Fibroblast of gingiva (primary cell): ENCODE results near the gene GLCE.

Experiments
- DNase-seq: peaks from one replicate; pipeline ENCODE4 v3.0.0-alpha.2; 2011; ENCODE audit warnings: low read depth

GLCE gene

DNA sequence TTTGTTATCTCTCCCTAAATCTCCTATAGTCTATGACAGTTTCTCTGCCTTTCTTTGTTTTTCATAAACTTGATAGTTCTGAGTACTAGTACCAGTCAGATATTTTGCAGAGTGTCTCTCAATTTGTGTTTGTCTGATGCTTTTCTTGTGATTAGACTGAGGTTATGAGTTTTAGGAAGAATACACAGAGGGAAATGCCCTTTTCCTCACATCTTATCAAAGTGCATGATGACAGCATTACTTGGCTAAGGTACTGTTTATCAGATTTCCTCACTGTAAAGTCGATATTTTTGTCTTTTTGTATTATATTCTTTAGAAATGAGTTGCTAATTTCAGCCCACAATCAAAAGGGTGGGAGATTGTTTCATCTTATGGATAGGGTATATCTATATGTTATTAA is 45.6 kb downstream of the GLCE start:
- DNase-seq, result no peak

DNA sequence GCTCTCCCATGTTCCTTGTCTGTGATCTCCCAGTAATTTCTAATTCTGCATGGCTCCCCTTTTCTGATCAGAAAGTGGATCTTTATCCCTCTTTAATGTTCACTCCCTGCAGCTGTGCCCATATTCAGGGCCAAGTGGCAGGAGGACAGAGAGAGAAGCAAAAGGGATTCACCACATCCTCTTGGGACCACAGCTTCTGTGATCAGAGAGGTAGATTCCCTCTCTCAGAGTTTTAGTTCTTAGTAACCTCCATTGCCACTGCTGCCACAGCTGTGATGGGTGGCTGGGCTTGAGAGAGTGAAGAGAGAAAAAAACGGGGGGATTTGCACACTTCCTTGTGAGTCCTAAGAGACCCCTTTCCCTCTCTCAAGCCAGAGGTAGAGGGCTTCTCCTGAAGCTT is 49.2 kb downstream of the GLCE start:
- no peak for DNase-seq

GRCh38 chr15:69210574-69210973 is 50.1 kb downstream of the GLCE start:
- DNase-seq, result no peak

GRCh38 chr15:69213786-69214185 is 53.4 kb downstream of the GLCE start:
- no peak for DNase-seq

DNA sequence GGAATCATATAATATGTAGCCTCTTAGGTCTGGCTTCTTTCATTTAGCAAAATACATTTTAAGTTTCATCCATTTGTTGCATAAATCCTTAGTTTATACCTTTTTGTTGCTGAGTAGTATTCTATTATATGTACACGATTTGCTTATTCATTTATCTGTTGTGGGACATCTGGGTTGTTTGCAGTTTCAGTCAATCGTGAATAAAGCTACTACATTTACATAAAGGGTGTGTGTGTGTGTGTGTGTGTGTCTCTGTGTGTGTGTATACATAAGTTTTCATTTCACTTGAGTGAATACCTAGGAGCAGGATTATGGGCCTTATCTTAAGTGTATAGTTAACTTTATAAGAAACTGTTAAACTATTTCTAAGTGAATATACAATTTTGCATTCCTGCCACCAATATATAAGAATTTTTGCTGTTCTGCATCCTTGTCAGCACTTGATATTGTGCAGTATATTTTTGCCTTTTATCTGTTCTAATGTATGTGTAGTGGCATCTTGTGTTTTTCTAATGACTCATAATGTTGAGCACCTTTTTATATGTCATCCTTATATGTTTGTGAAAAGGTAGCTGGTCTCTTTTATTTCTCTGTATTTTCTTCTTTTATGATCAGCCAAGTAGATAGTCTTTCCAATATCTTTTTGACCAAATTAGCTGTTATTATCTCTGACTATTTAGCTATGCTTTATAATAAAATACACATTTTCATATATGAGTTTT is 55.0 kb downstream of the GLCE start:
- DNase-seq, result no peak

DNA sequence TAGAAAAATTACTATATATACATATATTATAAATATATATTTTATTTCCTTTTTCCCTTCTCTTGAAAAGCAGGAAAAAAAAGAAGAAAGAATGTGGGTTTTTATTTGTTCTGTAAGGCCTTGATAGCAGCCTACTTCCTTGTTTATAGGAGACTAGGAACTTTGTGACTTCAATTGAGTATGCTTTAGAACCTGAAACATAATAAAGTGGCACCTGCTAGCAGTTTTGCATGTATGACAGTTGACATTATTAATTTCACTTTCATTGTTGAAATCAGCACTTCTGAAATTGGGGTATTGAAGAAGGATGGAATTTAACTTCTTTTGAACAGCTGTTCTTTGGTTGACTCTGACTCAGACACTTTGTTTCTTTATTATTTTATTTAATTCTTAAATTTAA is 56.9 kb downstream of the GLCE start:
- no peak for DNase-seq

- no peak for DNase-seq
Observed at GRCh38 chr15:69219690-69220089, 59.3 kb downstream of the GLCE start.

GRCh38 chr15:69222002-69222474 is 61.6 kb downstream of the GLCE start:
- DNase-seq, result no peak

- no peak for DNase-seq
Observed at GRCh38 chr15:69223083-69223813, 62.8 kb downstream of the GLCE start.

- DNase-seq, result no peak
Observed at GRCh38 chr15:69224383-69224782, 63.9 kb downstream of the GLCE start.

DNA sequence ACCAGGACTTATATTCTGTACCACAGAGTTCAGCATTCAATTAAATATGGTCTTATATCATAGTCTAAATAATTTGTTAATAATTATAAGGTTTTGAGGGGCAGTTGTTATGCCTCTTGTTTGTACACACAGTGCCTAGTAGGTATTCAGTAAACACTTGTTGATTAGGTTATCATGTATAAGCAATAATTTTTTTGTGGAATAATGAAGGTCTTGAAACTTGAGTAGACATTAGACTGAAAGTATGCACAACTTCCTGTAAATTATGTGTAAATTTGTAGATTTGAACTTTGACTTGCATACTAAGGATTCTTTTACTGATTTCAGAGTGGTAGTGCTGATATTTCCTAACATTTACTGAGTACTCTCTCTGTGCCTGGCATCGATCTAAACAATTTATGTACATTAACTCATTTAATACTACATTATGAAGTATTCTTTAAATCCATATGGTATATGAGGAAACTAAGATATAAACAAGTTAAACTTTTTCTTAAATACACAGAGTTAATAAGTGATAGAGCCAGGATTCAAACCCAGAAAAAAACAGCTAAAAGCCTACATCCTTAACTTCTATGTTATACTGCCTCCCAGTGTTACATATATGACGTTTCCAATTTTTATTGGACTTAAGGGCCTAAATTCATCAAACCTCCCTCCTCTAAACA is 65.1 kb downstream of the GLCE start:
- DNase-seq, result peak; percentile 37

GRCh38 chr15:69226023-69226355 is 65.6 kb downstream of the GLCE start:
- no peak for DNase-seq

DNA sequence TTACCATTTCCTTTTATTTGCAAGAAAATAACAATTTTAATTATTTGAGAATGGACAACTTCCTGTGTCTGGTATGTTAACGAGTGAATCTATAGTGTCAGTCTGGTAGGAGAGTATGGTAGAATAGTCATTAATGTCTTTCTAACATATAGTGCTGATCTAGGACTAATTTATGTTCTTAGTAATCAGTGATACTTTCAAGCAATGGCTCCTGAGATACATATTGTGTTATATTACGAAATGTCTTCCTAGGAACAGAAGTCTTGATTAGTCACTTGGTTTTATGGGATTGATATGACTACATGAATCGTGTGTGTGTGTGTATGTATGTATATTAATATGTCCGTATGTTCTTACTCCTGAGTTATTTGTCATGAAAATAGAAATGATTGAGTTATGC is 71.7 kb downstream of the GLCE start:
- DNase-seq, result peak; percentile 12

GRCh38 chr15:69232765-69233164 is 72.3 kb downstream of the GLCE start:
- no peak for DNase-seq

GRCh38 chr15:69234676-69235075 is 74.2 kb downstream of the GLCE start:
- no peak for DNase-seq

- no peak for DNase-seq
Observed at GRCh38 chr15:69236505-69236904, 76.1 kb downstream of the GLCE start.

DNA sequence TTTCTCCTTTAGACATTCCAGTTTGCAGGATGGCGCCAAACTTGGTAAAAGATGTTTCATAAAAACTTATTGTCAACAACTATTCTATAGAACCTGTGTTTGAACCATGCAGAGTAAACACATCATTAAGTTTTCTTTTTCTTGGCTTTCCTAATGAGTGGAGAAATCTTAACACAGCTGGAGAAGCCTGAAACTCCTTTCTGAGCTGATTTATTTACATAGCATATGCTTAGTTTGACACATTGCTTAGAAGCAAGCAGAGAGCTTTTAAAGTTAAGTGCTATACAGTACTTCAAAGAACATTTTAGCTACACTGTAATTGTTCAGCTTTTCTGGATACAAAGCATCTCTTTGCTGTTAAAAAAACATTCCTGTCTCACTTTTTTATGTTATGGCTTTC is 77.3 kb downstream of the GLCE start:
- DNase-seq, result no peak

DNA sequence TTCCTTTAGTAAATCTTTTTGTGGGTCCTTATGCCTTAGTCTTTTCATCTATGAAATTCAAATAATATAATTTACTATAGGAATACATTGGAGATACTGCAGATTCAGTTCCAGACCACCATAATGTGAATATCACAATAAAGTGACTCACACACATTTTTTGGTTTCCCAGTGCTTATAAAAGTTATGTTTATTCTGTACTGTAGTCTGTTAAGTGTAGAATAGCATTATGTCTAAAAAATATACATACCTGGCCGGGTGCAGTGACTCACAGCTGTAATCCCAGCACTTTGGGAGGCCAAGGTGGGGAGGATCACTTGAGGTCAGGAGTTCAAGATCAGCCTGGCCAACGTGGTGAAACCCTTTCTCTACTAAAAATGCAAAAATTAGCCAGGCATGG is 84.4 kb downstream of the GLCE start:
- no peak for DNase-seq

DNA sequence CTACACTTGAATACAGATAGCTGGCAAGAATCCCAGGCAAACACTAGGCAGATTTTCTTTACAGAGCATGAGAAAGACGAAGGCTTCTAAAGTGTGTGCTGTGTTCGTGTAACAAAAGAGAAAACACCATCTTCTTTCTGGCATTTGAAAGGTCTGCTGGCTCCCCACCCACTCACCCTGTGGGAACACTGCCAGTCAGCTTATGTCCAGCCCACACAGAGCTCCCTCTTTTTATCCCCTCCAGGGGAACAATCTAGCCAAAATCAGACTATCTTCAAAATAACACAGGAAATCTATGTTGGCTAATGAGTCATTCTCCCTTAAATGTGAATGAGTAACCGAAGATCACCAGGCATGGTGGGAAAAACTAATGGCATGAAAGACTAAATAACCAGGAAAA is 92.7 kb downstream of the GLCE start:
- DNase-seq, result peak; percentile 22

GRCh38 chr15:69265347-69265955 is 105.0 kb downstream of the GLCE start:
- DNase-seq, result no peak

GRCh38 chr15:69271217-69271616 is 110.8 kb downstream of the GLCE start:
- no peak for DNase-seq

GRCh38 chr15:69272139-69272538 is 111.7 kb downstream of the GLCE start:
- DNase-seq, result no peak

DNA sequence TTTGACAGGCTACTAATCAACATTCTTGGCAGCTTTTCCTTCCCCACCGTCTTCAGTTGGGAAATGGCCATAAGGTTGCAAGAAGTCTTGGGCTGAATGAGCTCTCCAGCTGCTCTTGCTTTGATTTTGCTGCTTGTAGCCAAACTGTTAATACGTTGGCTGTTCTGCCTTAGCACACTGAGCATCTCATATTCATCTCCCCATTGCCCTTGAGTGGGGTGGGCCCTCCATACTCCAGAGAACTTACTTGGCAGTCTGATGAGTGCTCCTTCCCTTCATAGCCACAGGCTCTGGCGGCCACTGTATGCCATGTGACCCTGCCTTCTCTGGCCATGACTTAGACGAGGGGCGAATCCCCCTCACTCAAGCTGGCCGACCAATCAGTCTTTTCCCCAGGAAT is 112.5 kb downstream of the GLCE start:
- no peak for DNase-seq
